H9 (cell line): ENCODE data around the gene FBXL13. TPM values are rescaled to one million over a fixed set of nuclear protein-coding genes. Genes with fewer than 3 reads are reported as not detected.

ENCODE experiments used
- DNase-seq: peaks from one replicate; pipeline ENCODE4 v3.0.0-alpha.2; 2017
- H2AFZ ChIP-seq: one replicate; pipeline ENCODE4 v1.6.1; 2013; ENCODE audit warnings: mild to moderate bottlenecking, low read length, control low read depth, moderate library complexity
- H2AK5ac ChIP-seq: 2 replicates; pipeline ENCODE4 v1.6.1; 2013; ENCODE audit warnings: low read length, control low read depth, mixed read lengths; ENCODE audit not compliant: insufficient read length
- H2BK120ac ChIP-seq: one replicate; pipeline ENCODE4 v1.6.1; 2013; ENCODE audit warnings: low read depth, mild to moderate bottlenecking, low read length, control low read depth, inconsistent platforms; ENCODE audit not compliant: poor library complexity, severe bottlenecking
- H2BK12ac ChIP-seq: 2 replicates; pipeline ENCODE4 v1.6.1; 2013; ENCODE audit warnings: low read length, control low read depth, mixed read lengths, low read depth; ENCODE audit not compliant: insufficient read length
- H2BK15ac ChIP-seq: 2 replicates; pipeline ENCODE4 v1.6.1; 2013; ENCODE audit warnings: low read depth, low read length, control low read depth
- H2BK20ac ChIP-seq: one replicate; pipeline ENCODE4 v1.6.1; 2013; ENCODE audit warnings: low read depth, mild to moderate bottlenecking, low read length, control low read depth, inconsistent platforms; ENCODE audit not compliant: poor library complexity, severe bottlenecking
- H2BK5ac ChIP-seq: 2 replicates; pipeline ENCODE4 v1.6.1; 2013; ENCODE audit warnings: low read length, control low read depth, mixed read lengths; ENCODE audit not compliant: insufficient read length
- H3K14ac ChIP-seq: 2 replicates; pipeline ENCODE4 v1.6.1; 2013; ENCODE audit warnings: low read length, control low read depth; ENCODE audit not compliant: insufficient read depth
- H3K18ac ChIP-seq: 2 replicates; pipeline ENCODE4 v1.6.1; 2013; ENCODE audit warnings: low read depth, mild to moderate bottlenecking, mixed read lengths, low read length, control low read depth; ENCODE audit not compliant: insufficient read length
- H3K23ac ChIP-seq: 2 replicates; pipeline ENCODE4 v1.6.1; 2013; ENCODE audit warnings: low read length, control low read depth, mixed read lengths, low read depth; ENCODE audit not compliant: insufficient read length
- H3K23me2 ChIP-seq: 2 replicates; pipeline ENCODE4 v1.6.1; 2013; ENCODE audit warnings: low read depth, mild to moderate bottlenecking, mixed read lengths, low read length, control low read depth; ENCODE audit not compliant: insufficient read length, poor library complexity, severe bottlenecking
- H3K27ac ChIP-seq: 2 replicates; pipeline ENCODE4 v1.5.1; 2013; ENCODE audit warnings: low read length, control low read depth, mixed read lengths, low read depth; ENCODE audit not compliant: insufficient read length
- H3K27me3 ChIP-seq: 2 replicates; pipeline ENCODE4 v1.6.1; 2013; ENCODE audit warnings: low read length, control low read depth, inconsistent platforms; ENCODE audit not compliant: insufficient read depth
- H3K4ac ChIP-seq: 2 replicates; pipeline ENCODE4 v1.6.1; 2013; ENCODE audit warnings: low read depth, mild to moderate bottlenecking, control low read depth, inconsistent platforms, low read length, moderate library complexity
- H3K4me1 ChIP-seq: 2 replicates; pipeline ENCODE4 v1.6.1; 2013; ENCODE audit warnings: low read length, control low read depth, inconsistent platforms; ENCODE audit not compliant: insufficient read depth
- H3K4me2 ChIP-seq: 2 replicates; pipeline ENCODE4 v1.6.1; 2013; ENCODE audit warnings: low read length, control low read depth, mixed read lengths; ENCODE audit not compliant: insufficient read length, insufficient read depth
- H3K56ac ChIP-seq: 2 replicates; pipeline ENCODE4 v1.6.1; 2013; ENCODE audit warnings: low read depth, mild to moderate bottlenecking, mixed read lengths, low read length, control low read depth; ENCODE audit not compliant: insufficient read length
- H3K79me1 ChIP-seq: 2 replicates; pipeline ENCODE4 v1.6.1; 2013; ENCODE audit warnings: low read depth, mild to moderate bottlenecking, moderate library complexity, low read length, control low read depth, inconsistent platforms; ENCODE audit not compliant: insufficient read depth, poor library complexity, severe bottlenecking
- H3K79me2 ChIP-seq: 2 replicates; pipeline ENCODE4 v1.6.1; 2013; ENCODE audit warnings: low read length, control low read depth, inconsistent platforms; ENCODE audit not compliant: insufficient read depth
- H3K9ac ChIP-seq: 2 replicates; pipeline ENCODE4 v1.6.1; 2013; ENCODE audit warnings: low read length, control low read depth, mixed read lengths; ENCODE audit not compliant: insufficient read length; ENCODE audit errors: extremely low read depth
- H3K9me3 ChIP-seq: one replicate; pipeline ENCODE4 v1.6.1; 2013; ENCODE audit warnings: low read depth, low read length, inconsistent platforms; ENCODE audit not compliant: control insufficient read depth
- H3T11ph ChIP-seq: one replicate; pipeline ENCODE4 v1.6.1; 2013; ENCODE audit warnings: mild to moderate bottlenecking, low read length, control low read depth, inconsistent platforms
- H4K20me1 ChIP-seq: one replicate; pipeline ENCODE4 v1.6.1; 2013; ENCODE audit not compliant: control insufficient read depth, insufficient read length, insufficient read depth
- H4K5ac ChIP-seq: 2 replicates; pipeline ENCODE4 v1.6.1; 2013; ENCODE audit warnings: low read depth, mild to moderate bottlenecking, mixed read lengths, low read length, control low read depth; ENCODE audit not compliant: insufficient read length
- H4K8ac ChIP-seq: replicated peaks from 2 replicates; pipeline ENCODE4 v1.6.1; 2013; ENCODE audit warnings: low read length, control low read depth, mixed read lengths, low read depth; ENCODE audit not compliant: insufficient read length
- H4K91ac ChIP-seq: 2 replicates; pipeline ENCODE4 v1.6.1; 2013; ENCODE audit warnings: low read depth, mild to moderate bottlenecking, moderate library complexity, mixed read lengths, low read length, control low read depth; ENCODE audit not compliant: insufficient read length
- H3K27ac Mint-ChIP-seq, 3 experiments: 2 replicates in 2 of 3; 3 replicates in 1 of 3; pipeline ENCODE4 v1.8.0; 2020 to 2021; ENCODE audit warnings: mixed read lengths in 3 of 3, mild to moderate bottlenecking in 1 of 3, moderate library complexity in 1 of 3
- H3K27me3 Mint-ChIP-seq: 2 replicates; pipeline ENCODE4 v1.8.0; 2021; ENCODE audit warnings: low read depth, mild to moderate bottlenecking, moderate library complexity, mixed read lengths
- H3K36me3 Mint-ChIP-seq, 3 experiments: 2 replicates in 2 of 3; 3 replicates in 1 of 3; pipeline ENCODE4 v1.8.0; 2020 to 2021; ENCODE audit warnings: low read depth in 3 of 3, mixed read lengths in 3 of 3; ENCODE audit not compliant: insufficient read depth in 1 of 3
- H3K4me1 Mint-ChIP-seq, 2 experiments: 2 replicates each; pipeline ENCODE4 v1.8.0; 2020; ENCODE audit warnings: mixed read lengths in 2 of 2
- H3K4me3 Mint-ChIP-seq, 2 experiments: 2 replicates in 1 of 2; 3 replicates in 1 of 2; pipeline ENCODE4 v1.8.0; 2020 to 2021; ENCODE audit warnings: mild to moderate bottlenecking in 2 of 2, mixed read lengths in 2 of 2, moderate library complexity in 1 of 2
- H3K9me3 Mint-ChIP-seq, 2 experiments: 2 replicates in 1 of 2; 3 replicates in 1 of 2; pipeline ENCODE4 v1.8.0; 2020; ENCODE audit warnings: mild to moderate bottlenecking in 2 of 2, mixed read lengths in 2 of 2, moderate library complexity in 1 of 2
- WGBS: extraction: QIAGEN DNeasy Blood & Tissue Kit; methylation state at CpG from one replicate; pipeline ENCODE4 v1.1.7; 2013; ENCODE audit warnings: missing lambda C conversion rate, low lambda C conversion rate, mixed read lengths; ENCODE audit not compliant: insufficient read length; ENCODE audit errors: extremely low coverage; 5-methylcytosine and 5-hydroxymethylcytosine counted together
- total RNA-seq: library from RNA; stranded (reverse); gene quantifications from 2 replicates; pipeline ENCODE4 v1.2.1, GENCODE V29; 2021
- TF ChIP-seq, protein P1 (sequence below): fragments of 200-600 bp; sonication (generic); conservative IDR thresholded peaks from 3 replicates; pipeline ENCODE4 v1.8.0; 2021; ENCODE audit warnings: antibody characterized with exemption, mild to moderate bottlenecking

The FBXL13 gene
- total RNA-seq, 1 experiment from 2014 or later: 4.4 TPM

DNA sequence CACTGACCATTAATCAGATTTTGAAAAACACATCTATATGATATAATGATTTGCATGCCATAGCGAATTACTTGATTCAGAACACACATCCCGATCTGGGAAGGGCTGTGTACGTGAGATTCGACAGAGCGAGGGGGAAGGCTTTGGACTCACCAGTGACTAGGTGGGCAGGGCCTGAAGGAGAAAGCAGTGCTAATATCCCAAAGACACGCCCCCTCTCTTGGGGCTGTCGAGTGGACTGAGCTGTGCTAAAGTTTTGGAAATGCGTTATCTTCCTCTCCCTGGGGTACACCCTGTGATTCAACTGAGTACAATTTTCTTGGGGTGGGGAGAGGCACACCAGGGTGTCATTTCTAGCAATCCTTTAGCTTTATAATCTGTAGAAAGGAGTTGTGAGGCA, 160.0 kb downstream of the FBXL13 start:
- H3K4me3 Mint-ChIP-seq: no peak overlapping the region
- peaks cover 3% of the 10 kb centered on the region for H3K4me1 ChIP-seq
- H2AFZ ChIP-seq: no peak overlapping the region
- H2BK5ac ChIP-seq: no peak overlapping the region
- H3K18ac ChIP-seq: no peak overlapping the region
- H3K79me2 ChIP-seq: no peaks in the 10 kb centered on the region
- no peak overlapping the region for H3T11ph ChIP-seq
- no peaks in the 10 kb centered on the region for H3K27me3 Mint-ChIP-seq
- no peak overlapping the region; a peak in 2 of 7 replicates for H3K27ac Mint-ChIP-seq
- no peak overlapping the region for H3K4ac ChIP-seq
- H4K8ac ChIP-seq: no peak overlapping the region
- no peak overlapping the region for H3K4me2 ChIP-seq
- no peak overlapping the region for H4K5ac ChIP-seq
- peak; percentile 62 for DNase-seq
- no peak overlapping the region for H2BK120ac ChIP-seq
- H3K9me3 ChIP-seq: no peaks in the 10 kb centered on the region
- no peak overlapping the region for H2BK15ac ChIP-seq
- no peak overlapping the region for H2AK5ac ChIP-seq
- H3K4me1 Mint-ChIP-seq: peaks cover 40 to 51% of the 10 kb centered on the region in 2 experiments
- no peak overlapping the region for H4K91ac ChIP-seq
- H3K9me3 Mint-ChIP-seq: no peaks in the 10 kb centered on the region
- no peaks in the 10 kb centered on the region for H3K79me1 ChIP-seq
- no peaks in the 10 kb centered on the region for H3K27me3 ChIP-seq
- H2BK12ac ChIP-seq: no peak overlapping the region
- TF ChIP-seq, protein P1, sequence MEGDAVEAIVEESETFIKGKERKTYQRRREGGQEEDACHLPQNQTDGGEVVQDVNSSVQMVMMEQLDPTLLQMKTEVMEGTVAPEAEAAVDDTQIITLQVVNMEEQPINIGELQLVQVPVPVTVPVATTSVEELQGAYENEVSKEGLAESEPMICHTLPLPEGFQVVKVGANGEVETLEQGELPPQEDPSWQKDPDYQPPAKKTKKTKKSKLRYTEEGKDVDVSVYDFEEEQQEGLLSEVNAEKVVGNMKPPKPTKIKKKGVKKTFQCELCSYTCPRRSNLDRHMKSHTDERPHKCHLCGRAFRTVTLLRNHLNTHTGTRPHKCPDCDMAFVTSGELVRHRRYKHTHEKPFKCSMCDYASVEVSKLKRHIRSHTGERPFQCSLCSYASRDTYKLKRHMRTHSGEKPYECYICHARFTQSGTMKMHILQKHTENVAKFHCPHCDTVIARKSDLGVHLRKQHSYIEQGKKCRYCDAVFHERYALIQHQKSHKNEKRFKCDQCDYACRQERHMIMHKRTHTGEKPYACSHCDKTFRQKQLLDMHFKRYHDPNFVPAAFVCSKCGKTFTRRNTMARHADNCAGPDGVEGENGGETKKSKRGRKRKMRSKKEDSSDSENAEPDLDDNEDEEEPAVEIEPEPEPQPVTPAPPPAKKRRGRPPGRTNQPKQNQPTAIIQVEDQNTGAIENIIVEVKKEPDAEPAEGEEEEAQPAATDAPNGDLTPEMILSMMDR: no peak
- no peak overlapping the region for H3K23ac ChIP-seq
- no peak overlapping the region for H3K27ac ChIP-seq
- peaks cover 0 to 3% (median 2%) of the 10 kb centered on the region in 3 experiments; a peak in 2 of 7 replicates for H3K36me3 Mint-ChIP-seq
- H3K14ac ChIP-seq: no peak overlapping the region
- no peak overlapping the region for H2BK20ac ChIP-seq
- no peaks in the 10 kb centered on the region for H4K20me1 ChIP-seq
- no peak overlapping the region for H3K9ac ChIP-seq
- no peak overlapping the region for H3K56ac ChIP-seq
- H3K23me2 ChIP-seq: no peaks in the 10 kb centered on the region
- WGBS: no CpG with 5 or more reads among the region's 8 CpGs
